GM21515 (cell line): Measurements from ENCODE around the gene GLI1.

ENCODE experiments used
- ATAC-seq: cut with Tn5 transposase; IDR thresholded peaks from one replicate; pipeline ENCODE4 v1.9.1; 2021; ENCODE audit not compliant: unreplicated experiment

Gene GLI1

GRCh38 chr12:57518176-57518919 is 58.8 kb downstream of the GLI1 start:
- no peak for ATAC-seq

GRCh38 chr12:57518920-57519795 is 59.6 kb downstream of the GLI1 start:
- ATAC-seq, result no peak

- ATAC-seq, result peak; percentile 0
Measured at GRCh38 chr12:57519796-57520052, 60.1 kb downstream of the GLI1 start.

- ATAC-seq, result peak; percentile 64
Measured at GRCh38 chr12:57520053-57520818, 60.7 kb downstream of the GLI1 start, which contains the start of gene DDIT3. Gene DDIT3 (minus strand): TSS chr12:57520514. CDS start chr12:57517406, 3,108 bp downstream.

GRCh38 chr12:57521525-57522010 is 62.0 kb downstream of the GLI1 start:
- no peak for ATAC-seq
